Nucleus accumbens (tissue), 56 donors: Measurements from ENCODE around the gene SLC32A1.

ENCODE experiments used
- DNase-seq, 56 donors: peaks; one replicate each; lab custom pipeline; 2025; lab: John Stamatoyannopoulos, UW

Gene SLC32A1, protein sequence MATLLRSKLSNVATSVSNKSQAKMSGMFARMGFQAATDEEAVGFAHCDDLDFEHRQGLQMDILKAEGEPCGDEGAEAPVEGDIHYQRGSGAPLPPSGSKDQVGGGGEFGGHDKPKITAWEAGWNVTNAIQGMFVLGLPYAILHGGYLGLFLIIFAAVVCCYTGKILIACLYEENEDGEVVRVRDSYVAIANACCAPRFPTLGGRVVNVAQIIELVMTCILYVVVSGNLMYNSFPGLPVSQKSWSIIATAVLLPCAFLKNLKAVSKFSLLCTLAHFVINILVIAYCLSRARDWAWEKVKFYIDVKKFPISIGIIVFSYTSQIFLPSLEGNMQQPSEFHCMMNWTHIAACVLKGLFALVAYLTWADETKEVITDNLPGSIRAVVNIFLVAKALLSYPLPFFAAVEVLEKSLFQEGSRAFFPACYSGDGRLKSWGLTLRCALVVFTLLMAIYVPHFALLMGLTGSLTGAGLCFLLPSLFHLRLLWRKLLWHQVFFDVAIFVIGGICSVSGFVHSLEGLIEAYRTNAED

DNA sequence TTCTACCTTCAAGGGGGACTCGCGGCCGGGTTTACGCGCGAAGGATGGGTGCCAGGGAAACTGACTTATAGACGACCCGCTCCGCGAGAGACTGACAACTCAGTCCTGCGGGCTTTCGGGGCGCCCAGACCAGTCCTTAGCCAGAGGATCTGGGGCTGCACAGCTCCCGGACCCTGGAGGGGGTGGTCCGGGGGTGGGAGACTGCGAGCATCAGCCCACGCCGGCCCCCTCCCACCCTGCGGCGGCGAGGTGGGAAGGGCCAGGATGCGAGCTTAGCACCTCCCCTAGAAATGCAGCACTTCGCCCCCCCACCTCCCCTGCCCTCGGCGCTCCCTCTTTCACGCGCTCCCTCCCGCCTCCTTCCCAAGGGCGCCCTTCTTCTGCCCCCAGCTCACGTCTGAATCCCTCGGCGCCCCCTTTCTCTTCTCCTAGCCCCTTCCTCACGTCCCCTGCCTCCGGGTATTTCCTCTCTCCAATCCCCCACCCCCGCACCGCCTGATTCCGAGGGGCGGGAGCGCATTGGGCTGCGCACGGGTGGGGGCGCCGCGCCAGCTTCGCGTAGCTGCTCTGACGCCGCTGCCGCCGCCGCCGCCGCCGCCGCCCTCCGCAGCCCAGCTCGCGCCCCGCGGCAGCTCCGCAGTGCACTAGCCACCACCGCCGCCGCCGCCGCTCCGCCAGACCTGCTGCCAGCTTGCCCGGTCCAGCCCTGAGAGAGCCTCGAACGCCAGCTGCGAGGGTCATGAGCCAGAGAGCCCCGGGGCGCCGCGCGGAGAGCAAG lies at the start of gene SLC32A1:
Gene SLC32A1 (plus strand): TSS at position 639 of the 778 bp plus-strand sequence. CDS start 239 bp downstream, outside the sequence.
- DNase-seq: peak in 34 of 56 donors; percentile 3 to 79 (median 52)

DNA sequence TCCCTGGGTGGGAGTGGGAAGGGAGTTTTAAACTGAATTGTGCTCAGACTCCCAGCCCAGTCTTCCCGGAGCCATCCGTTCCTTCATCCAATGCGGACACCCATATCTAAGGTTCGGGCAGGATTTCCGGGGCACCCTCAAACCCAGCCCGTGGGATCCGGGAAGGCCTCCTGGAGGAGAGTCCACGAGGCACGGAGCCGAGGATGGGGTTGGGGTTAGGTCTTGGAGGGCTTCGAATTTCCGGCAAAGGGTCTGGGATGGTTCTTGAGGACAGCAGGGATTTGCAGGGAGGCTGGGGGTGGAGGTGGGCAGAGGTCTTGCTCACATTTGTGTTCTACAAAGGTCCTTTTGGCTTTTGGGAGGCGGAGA lies 49.5 kb upstream of the SLC32A1 start:
- peak in 1 of 56 donors; percentile 34 for DNase-seq

DNA sequence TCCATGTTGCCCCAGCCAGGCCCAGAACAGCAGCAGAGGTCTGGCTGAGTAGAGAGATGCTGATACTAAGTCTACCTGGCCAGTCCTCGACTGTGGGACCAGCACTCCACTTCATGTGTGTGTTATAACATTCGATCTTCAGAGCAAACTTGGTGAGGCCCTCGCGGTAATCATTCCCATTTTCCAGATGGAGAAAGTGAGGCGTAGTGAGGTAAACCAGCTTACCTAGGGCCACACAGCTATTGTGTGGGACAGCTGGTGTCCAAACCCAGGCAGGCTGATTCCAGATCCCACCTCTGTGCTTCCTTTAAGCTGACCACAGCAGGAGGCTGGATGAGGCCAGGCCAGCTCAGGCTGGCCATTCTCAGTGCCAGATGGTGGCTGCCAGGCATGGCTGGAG lies 47.7 kb upstream of the SLC32A1 start:
- no peak for DNase-seq

DNA sequence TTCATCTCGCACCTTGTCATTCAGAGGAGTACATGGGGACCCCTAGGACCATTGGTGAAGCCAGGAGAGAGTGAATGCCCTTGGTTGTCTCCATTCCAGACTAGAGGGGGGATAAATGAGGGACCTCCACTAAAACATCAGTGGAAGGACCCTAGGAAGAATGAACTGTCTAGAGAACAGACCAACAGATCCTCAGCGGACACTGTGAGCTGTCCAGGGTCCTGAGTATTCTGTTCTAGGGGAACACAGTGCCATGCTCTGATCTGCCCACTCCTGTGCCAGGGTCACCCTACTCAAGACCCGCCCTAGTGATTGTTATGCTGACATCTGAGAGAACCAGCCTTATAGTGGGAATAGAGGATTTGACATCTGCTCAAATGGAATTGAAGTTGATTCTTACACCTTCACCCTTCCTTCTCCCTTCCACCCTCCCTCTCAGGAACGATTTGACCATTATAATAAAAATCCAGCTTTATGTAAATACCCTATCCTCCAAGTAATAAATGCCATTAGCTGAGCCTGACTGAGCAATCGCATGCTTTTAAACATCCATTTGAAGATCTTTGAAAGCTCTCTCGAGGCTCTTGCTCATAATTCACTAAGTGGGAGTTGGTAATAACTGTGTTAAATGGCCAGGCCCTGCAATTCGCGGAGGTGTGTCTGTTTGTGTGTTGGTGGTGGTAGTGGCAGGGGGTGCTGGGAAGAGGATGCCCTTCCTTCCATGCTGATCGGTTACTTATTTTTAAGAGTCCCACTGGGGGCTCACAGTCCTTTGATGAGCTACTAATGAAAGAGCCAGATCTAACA lies 43.6 kb upstream of the SLC32A1 start:
- DNase-seq: peak in 4 of 56 donors; percentile 8 to 37 (median 10)

DNA sequence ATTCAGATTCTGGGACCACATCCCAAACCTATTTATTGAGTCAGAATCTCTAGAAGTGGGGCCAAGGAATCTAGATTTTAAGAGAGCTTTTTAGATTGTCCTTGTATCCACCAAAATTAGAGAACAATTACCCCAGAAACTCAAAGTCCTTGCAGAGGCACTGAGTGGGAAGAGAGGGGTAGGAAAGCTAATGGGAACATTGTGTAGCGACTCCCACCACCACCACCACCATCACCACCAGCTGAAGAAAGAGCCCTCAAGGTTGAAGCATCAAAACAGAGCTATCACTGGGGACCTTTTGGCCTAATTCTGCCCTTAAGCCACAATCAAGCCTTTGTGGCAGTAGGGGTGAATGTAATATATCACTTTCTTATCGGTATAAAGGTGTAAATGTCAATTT lies 39.0 kb upstream of the SLC32A1 start:
- no peak for DNase-seq

DNA sequence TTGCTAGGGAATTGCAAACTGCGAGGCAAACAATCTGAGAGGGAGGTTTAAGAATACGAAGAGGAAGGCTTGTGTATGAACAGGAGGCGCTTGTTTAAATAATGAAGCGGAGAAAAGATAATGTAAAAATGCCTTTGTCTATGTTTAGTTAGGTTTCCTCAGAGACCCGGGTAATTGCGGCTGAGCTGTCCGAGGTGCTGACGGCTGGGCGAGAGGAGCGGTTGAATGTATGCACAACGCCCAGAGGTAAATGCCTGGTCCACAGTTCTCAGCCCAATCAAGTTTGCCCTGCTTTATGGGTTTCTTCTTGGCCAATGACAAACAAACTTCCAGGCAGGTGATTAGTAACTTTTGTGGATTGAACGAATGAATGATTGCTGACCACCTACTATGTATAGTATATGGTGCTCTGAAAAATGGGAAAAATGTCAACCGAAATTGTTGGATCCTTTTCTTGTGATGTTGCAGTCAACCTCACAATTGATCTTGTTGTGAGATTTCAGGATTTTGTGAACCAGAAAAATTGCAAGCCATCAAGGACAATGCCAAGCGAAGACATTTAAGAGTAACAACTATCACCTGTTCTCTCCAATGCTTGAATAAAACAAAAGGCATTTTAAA lies 38.3 kb upstream of the SLC32A1 start:
- DNase-seq: peak in 7 of 56 donors; percentile 3 to 41 (median 7)

DNA sequence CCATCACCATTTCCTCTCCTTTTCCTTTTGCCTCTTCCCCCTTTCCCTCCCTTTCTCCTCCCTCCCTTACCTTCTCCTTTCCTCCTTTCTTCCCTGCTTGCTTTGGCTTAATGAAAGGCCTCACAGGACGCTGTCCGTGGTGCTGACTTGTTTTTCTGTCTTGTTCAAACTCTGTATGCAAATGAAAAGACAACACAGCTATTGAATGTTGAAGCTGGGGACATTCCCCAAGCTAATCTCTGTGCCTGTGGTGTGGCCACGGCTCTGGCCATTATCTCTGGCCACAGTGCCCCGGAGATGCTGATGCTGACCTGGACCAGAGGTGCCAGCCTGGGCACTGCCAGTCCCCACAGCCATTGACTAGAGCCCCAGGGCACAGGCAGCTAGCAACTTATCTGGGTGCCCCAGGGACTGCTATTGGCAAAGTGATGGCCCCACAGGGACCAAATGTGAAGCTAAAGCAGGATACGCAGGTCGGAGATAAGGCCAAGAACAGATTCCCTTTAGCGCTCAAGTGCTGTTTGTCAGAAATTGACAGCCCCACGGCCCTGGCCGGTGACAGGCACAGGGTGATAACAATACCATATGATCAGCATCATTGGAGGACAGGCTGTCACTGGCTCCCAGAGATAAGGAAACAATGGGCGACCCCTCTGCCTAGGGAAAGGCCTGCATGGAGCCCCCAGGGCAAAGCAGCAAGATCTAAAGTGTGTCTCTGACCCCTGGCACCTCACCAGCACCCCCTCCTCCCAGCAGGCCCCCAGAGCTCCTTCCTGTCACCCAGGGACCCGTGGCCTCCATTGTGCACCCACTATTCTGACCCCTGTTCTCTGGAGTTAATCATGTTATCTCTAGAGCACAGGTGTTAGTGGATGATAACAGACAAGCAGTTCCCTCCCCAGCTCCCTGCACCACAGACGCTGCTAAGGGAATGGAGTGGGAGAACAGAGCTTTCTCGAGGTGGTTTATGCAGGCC lies 31.6 kb upstream of the SLC32A1 start:
- peak in 32 of 56 donors; percentile 4 to 64 (median 22) for DNase-seq

DNA sequence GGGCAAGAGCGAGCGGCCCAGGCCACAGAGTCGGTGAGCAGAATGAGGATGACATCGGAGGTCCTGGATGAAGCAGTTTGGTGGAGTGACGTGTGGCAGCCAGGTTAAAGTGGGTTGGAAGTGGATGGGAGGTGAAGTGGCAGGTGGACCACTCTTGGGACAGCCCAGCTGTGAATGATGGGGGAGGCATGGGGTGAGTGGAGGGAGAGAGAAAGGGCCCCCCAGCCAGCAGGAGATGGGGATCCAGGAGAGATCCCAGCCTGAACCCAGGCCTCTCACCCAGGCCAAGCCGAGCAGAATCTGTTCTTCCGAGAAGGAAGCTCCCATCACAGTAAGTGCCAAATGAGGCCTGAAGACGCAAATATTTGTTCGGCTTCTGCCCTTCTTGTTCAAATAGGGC lies 27.0 kb upstream of the SLC32A1 start:
- no peak for DNase-seq

DNA sequence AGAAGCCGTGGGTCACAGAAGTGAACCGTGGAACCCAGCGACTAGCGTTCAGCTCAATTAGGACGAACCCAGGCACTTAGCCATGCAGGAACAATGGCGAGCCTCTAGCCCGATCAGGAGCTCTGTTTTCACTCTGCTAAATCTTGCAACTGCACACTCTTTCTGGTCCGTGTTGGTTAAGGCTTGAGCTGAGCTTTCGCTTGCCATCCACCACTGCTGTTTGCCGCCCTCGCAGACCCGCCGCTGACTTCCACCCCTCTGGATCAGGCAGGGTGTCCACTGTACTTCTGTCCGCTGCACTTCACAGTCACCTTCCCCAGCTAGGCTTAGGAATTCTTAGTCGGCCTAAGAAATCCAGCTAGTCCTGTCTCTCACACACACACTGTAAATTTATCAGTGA lies 25.7 kb upstream of the SLC32A1 start:
- DNase-seq: no peak

DNA sequence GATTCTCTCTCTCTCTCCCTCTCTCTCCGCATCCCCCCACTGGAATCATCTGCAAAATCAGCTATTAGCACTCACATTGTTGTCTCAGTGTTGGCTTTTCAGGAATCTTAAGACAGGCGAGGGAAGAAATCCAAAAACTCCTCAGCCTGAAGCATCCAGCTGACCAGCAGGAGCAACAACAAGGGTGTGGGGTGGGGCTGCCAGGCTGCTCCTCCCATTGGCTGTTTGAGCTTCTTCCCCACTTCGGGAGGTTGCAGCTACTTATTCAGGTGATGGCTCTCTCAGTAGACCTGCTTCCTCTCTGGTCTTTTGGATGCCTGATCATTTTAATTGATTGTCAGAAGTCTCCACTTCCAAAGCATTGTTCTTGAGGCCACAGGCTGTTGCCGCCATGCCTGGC lies 24.1 kb upstream of the SLC32A1 start:
- DNase-seq: no peak

DNA sequence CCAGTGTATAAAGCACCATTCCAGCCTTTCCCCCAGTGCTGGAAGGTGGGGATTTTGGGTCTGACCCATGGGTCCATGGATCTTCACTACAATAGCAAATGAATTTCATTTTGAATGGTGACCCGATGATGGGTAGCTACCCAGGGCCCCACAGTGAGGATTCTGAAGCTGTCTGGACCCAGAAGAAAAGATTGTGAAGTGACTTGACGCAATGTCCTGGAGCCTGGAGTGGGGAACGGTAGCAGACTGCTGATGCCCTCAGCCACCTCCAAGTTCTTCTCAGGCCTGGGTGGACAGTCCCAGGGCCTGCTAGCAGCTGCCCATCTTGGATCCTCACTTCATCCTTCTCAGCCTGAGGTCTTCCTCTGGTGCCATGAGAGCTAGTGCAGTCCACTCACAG lies 23.4 kb upstream of the SLC32A1 start:
- no peak for DNase-seq

DNA sequence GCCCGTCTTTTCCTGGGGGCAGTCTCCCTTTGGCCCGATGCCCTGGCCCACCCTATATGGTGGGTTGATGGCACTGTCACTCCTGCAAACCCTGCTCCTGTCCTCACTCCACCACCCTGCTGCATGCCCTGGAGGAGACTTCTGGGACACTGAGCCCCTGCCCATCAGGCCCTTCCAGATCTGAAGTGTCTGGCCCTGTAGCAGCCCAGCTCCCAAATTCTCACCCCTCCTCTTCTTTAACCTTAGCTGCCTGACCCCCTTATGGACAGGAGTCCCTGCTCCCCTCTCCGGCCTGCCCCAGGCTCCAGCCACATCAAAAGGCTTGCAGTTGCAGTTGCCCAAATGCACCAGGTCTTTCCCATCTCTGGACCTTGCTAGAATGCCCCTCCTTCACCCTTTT lies 20.8 kb upstream of the SLC32A1 start:
- no peak for DNase-seq

DNA sequence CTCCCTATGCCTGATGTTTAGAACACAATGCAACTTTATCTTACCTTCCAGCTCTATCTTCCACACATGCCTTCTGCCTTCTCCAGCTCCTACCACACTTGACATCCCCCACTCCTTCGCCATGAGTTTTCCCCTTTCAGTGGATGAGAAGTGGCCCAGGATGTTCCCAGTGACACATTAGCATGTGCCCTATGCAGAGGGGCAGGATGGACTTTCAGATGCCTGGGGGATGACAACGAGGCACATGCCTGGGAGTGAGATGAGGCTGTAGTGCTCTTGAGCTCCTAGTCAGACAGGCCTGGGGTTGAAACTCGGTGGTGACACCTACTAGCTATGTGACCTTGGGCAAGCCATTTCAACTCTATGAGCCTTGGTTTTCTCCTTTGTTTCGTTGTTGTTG lies 20.1 kb upstream of the SLC32A1 start:
- no peak for DNase-seq

DNA sequence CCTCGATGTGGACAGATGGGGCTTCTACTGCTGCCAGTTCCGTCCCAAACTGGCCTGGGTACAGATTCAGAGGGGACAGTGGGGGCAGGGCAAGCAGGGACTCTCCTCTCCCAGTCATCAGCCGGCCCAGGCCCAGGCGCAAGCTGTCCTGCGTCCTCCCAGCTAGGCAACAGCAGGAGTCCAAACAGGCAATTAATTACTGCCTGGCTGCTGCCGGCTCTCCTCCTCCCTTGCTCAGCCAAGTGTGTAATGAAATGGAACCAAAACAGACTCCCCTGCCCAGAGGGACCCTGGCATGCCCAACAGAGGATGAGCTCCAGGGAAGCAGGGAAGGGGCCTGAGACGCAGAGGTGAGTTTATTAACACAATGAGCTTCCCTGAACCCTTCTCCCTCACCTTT lies 17.8 kb upstream of the SLC32A1 start:
- DNase-seq: peak in 6 of 56 donors; percentile 7 to 36 (median 14)

DNA sequence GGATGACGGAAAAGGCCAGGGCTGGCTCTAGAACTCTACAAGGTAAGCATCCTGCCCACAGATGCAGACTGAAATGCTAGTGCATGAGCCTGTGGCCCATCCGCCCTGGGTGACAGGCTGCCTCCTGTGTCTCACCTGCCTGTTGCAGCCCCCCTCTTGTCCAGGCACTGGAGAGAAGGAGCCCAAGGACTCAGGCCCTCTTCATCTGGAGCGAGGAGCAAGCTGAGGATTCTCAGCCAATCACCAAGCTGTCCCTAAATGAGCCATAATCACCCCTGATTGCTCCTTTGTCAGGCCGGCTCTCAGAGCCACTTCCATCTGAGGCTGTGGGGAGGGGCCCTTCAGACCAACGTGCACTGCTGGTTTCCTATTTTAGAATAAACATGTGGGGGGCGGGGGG lies 10.0 kb upstream of the SLC32A1 start:
- DNase-seq: no peak

DNA sequence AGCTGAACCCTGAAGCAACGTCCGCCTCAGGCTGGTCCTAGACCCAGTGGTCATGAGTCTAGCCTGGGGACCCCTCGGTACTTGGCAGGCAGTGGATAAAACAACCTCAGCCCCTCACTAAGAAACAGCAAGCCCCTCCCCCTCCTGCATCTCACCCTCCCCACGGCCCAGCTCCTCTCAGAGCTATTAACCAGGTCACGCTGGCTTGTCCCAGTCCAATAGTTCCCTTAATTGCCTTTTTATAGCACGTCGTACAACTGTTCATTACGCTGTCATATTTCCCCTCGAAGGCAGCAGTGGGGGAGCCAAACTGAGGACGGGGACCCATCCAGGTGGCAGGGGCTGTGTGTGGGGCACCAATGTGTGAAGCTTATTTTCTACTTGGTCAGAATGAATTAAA lies 8.6 kb upstream of the SLC32A1 start:
- no peak for DNase-seq

DNA sequence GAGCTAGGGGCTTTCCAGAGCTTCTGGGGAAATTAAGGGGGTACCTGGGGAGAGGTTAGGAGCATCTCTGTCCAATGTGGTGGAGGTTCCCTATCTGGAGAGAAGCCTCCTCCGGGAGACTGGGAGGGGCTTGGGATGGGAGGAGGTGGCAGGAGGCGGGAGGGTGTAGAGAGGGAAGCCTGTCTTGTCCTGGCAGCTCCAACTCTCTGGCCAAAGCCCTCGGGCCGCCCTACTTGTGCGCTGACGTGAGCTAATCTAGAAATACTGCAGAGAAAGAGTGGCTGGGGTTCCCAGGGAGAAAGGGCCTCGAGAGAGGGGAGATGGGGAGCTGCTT lies 1.6 kb upstream of the SLC32A1 start:
- DNase-seq: peak in 8 of 56 donors; percentile 18 to 44 (median 36)

DNA sequence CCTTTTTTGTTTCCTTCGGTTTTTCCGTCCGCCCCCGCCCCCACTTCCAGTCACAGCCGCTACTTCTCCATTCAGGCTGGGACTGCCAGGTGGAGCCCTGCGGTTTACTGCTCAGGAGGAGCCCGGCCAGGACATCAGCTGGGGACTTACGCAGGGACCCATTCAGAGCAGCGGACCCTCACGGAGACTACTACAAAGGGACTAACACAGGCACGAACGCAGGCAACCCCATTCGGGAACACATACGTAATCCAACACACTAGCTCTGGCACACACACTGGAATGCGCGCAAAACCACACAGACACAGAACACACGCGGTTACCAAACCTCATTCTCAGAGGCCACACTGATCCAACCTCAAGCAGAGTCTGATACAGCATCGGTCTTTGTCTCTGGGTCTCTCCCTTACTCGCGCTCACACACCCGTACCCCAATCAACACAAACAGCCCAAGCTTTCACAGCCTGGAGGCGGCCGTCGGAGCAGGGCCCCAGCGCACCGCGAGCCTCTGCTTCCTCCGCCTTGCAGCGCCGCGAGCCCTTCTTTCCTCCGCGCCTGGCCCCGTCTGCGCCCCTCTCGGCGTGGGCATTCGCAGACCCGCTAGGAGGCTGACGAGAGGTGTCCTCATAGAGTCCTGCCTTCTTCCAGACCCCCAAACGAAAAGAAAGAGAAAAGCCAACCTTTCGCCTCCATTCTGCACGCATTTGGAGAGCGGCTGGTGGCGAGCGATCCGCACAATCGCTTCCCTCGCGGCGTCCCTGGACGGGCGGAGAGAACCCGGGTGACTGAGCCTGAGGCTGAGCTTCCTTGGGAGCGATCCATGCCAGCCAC lies 1.1 kb upstream of the SLC32A1 start:
- DNase-seq: peak in 16 of 56 donors; percentile 9 to 50 (median 36)
